Heart left ventricle (tissue), 13 donors: ENCODE data around the gene TRMT1.

Experiments
- POLR2A ChIP-seq, 2 donors: fragments of 450-650 bp; IDR thresholded peaks; one replicate each; pipeline ENCODE4 v1.6.1; 2017; ENCODE audit warnings: antibody characterized with exemption in 2 of 2, mild to moderate bottlenecking in 2 of 2, moderate library complexity in 2 of 2
- TF ChIP-seq, protein P1 (sequence below), 12 donors: fragments of 200-600 bp; sonication (generic) in 4 of 12; IDR thresholded peaks; one replicate each; pipeline versions ENCODE4 v1.5.0 to v1.8.0; 2018 to 2022; ENCODE audit warnings: antibody characterized with exemption in 12 of 12, mild to moderate bottlenecking in 5 of 12
- donor health status: ischemic (EF 13 %, LVEDD 7.1; RV severe dilation, severe dysfunction).
- donor health status: DM: no; HTN: yes; CAD: no.
- donor health status: DM: no; HTN: no; CAD: no.
- donor health status: ischemic (EF 25% LVEDD 6.9; RV normal size, moderate dysfunction).
- donor health status: ischemic (EF 25% LVEDD 5.7; RV mildly dilated, moderate dysfunction).
- donor health status: ischemic (EF 35%, LVEDD 5.7; RV mildly dilated, moderate dysfunction).
- donor health status: nonischemic (EF 11% LVEDD 7.7; RV severe dilation, severe dysfunction).
- donor health status: DM: yes; HTN: yes; CAD: no.
- donor health status: PGD.
- donor health status: ischemic (EF 29% LVEDD 5.4; RV normal size, mild dysfunction).
- donor health status: nonischemic (EF 23%, LVEDD 6.1; RV moderate dilation, normal function).

DNA sequence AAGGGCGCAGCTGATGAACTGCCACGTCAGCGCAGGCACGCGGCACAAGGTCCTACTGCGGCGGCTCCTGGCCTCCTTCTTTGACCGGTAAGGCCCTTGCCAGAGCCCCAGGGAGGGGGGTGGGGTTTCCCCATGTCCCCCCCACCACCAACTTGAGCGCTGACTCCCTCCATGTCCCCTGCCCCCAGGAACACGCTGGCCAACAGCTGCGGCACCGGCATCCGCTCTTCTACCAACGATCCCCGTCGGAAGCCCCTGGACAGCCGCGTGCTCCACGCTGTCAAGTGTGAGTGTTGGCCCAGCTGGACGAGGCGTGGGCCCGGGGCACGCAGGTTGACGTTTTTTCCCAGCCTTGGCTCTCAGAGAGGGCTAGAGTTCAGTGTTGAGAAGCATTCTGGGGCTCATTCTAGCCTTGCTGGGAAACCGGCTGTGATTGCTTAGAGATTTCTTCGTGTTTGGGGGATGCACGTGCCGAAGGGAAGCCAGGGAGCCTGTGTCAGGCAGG is 20.8 kb upstream of the TRMT1 start:
- TF ChIP-seq, protein P1, sequence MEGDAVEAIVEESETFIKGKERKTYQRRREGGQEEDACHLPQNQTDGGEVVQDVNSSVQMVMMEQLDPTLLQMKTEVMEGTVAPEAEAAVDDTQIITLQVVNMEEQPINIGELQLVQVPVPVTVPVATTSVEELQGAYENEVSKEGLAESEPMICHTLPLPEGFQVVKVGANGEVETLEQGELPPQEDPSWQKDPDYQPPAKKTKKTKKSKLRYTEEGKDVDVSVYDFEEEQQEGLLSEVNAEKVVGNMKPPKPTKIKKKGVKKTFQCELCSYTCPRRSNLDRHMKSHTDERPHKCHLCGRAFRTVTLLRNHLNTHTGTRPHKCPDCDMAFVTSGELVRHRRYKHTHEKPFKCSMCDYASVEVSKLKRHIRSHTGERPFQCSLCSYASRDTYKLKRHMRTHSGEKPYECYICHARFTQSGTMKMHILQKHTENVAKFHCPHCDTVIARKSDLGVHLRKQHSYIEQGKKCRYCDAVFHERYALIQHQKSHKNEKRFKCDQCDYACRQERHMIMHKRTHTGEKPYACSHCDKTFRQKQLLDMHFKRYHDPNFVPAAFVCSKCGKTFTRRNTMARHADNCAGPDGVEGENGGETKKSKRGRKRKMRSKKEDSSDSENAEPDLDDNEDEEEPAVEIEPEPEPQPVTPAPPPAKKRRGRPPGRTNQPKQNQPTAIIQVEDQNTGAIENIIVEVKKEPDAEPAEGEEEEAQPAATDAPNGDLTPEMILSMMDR (IDR thresholded peaks at IDR 0.05): no peak
- no peak for TF ChIP-seq POLR2A (IDR thresholded peaks at IDR 0.05)
